Measurements from ENCODE around the gene ITGA4. TPM values are rescaled to one million over a fixed set of nuclear protein-coding genes. Genes with fewer than 3 reads are reported as not detected.

ITGA4 gene
- polyA plus RNA-seq, 1 donor (not counting 4 experiments of a cell fraction or from before 2014, with no cell fraction given), result 4.7 TPM

- H3K27me3 ChIP-seq (ENCODE audit: control insufficient read depth, extremely low read depth, insufficient read depth, low read length), result peaks cover 3% of the 10 kb centered on the region
- H3K4me2 ChIP-seq (ENCODE audit: control insufficient read depth, extremely low read depth, insufficient read depth, low read depth, low read length), result peak overlapping the region; percentile 90
- H3K36me3 ChIP-seq (ENCODE audit: control insufficient read depth in 2 of 2, extremely low read depth in 1 of 2, insufficient read depth in 2 of 2, low read length in 2 of 2), result no peaks in the 10 kb centered on the region
- no peaks in the 10 kb centered on the region for H4K20me1 ChIP-seq (ENCODE audit: control insufficient read depth, extremely low read depth, insufficient read depth, low read length)
- H3K4me3 ChIP-seq (ENCODE audit: control insufficient read depth in 2 of 3, extremely low read depth in 1 of 3, insufficient read depth in 2 of 3, low read depth in 1 of 3, low read length in 3 of 3), result peak overlapping the region; percentile 59 to 75 (median 75)
- H3K9me1 ChIP-seq (ENCODE audit: control insufficient read depth, extremely low read depth, insufficient read depth, low read length), result no peaks in the 10 kb centered on the region
- H3K79me2 ChIP-seq (ENCODE audit: control insufficient read depth, insufficient read depth, low read length), result no peaks in the 10 kb centered on the region
- no peaks in the 10 kb centered on the region for H3K9me3 ChIP-seq (ENCODE audit: control insufficient read depth, low read depth, low read length)
- TF ChIP-seq CTCF (optimal IDR thresholded peaks at IDR 0.05 in 1 of 3, IDR thresholded peaks at IDR 0.05 in 1 of 3, conservative IDR thresholded peaks at IDR 0.05 in 1 of 3; ENCODE audit: extremely low read depth in 1 of 3, insufficient read depth in 2 of 3, low read length in 3 of 3) (peak in 1 of 3 experiments; percentile 26), EZH2 (IDR thresholded peaks at IDR 0.05; ENCODE audit: low read length) (no peak)
- dilution Hi-C loops (cut with MboI; ENCODE audit: extremely low pct_ligation_motif_present, low sequenced_read_pairs), result no loop called here
- FAIRE-seq (no peak), DNase-seq (ENCODE audit: low read depth, low spot score) (no peak)
- H2AFZ ChIP-seq (ENCODE audit: control insufficient read depth, low read length), result peak overlapping the region; percentile 92
- H3K4me1 ChIP-seq (ENCODE audit: control insufficient read depth, extremely low read depth, insufficient read depth, low read length), result peaks cover 11% of the 10 kb centered on the region
- no peak overlapping the region for H3K27ac ChIP-seq (ENCODE audit: control insufficient read depth, insufficient read depth, low read length)
- H3K9ac ChIP-seq (ENCODE audit: control insufficient read depth, extremely low read depth, insufficient read depth, low read length), result peak overlapping the region; percentile 67
Observed at GRCh38 chr2:181457741-181458425, 697 bp downstream of the ITGA4 start.

GRCh38 chr2:181458871-181459270 is 1.7 kb downstream of the ITGA4 start:
- DNase-seq (ENCODE audit: low read depth, low spot score) (no peak), FAIRE-seq (no peak)
- Histone ChIP-seq H3K27ac (ENCODE audit: control insufficient read depth, insufficient read depth, low read length) (no peak overlapping the region), H3K36me3 (ENCODE audit: control insufficient read depth in 2 of 2, extremely low read depth in 1 of 2, insufficient read depth in 2 of 2, low read length in 2 of 2) (no peaks in the 10 kb centered on the region), H3K4me1 (ENCODE audit: control insufficient read depth, extremely low read depth, insufficient read depth, low read length) (peaks cover 11% of the 10 kb centered on the region), H3K9ac (ENCODE audit: control insufficient read depth, extremely low read depth, insufficient read depth, low read length) (no peak overlapping the region), H3K4me2 (ENCODE audit: control insufficient read depth, extremely low read depth, insufficient read depth, low read depth, low read length) (peak overlapping the region; percentile 19), H3K27me3 (ENCODE audit: control insufficient read depth, extremely low read depth, insufficient read depth, low read length) (peaks cover 3% of the 10 kb centered on the region), H3K79me2 (ENCODE audit: control insufficient read depth, insufficient read depth, low read length) (no peaks in the 10 kb centered on the region), H4K20me1 (ENCODE audit: control insufficient read depth, extremely low read depth, insufficient read depth, low read length) (no peaks in the 10 kb centered on the region), H3K9me3 (ENCODE audit: control insufficient read depth, low read depth, low read length) (no peaks in the 10 kb centered on the region), H3K4me3 (ENCODE audit: control insufficient read depth in 2 of 3, extremely low read depth in 1 of 3, insufficient read depth in 2 of 3, low read depth in 1 of 3, low read length in 3 of 3) (no peak overlapping the region), H2AFZ (ENCODE audit: control insufficient read depth, low read length) (no peak overlapping the region), H3K9me1 (ENCODE audit: control insufficient read depth, extremely low read depth, insufficient read depth, low read length) (no peaks in the 10 kb centered on the region)
- dilution Hi-C loops (cut with MboI; ENCODE audit: extremely low pct_ligation_motif_present, low sequenced_read_pairs), result no loop called here
- TF ChIP-seq EZH2 (IDR thresholded peaks at IDR 0.05; ENCODE audit: low read length), result no peak
- no peak for TF ChIP-seq CTCF (optimal IDR thresholded peaks at IDR 0.05 in 1 of 3, IDR thresholded peaks at IDR 0.05 in 1 of 3, conservative IDR thresholded peaks at IDR 0.05 in 1 of 3; ENCODE audit: extremely low read depth in 1 of 3, insufficient read depth in 2 of 3, low read length in 3 of 3)

Measured in keratinocyte (primary cell).